KMS-11 (cell line): ENCODE data around the gene GSTO2.

Source experiments
- H2AFZ ChIP-seq: fragments of 200-600 bp; sonication (generic); 2 replicates; pipeline ENCODE4 v1.6.1; 2016; ENCODE audit warnings: antibody characterized with exemption, mixed run types, low read depth
- H3K27ac ChIP-seq: fragments of 200-600 bp; sonication (generic); 2 replicates; pipeline ENCODE4 v1.6.1; 2016; ENCODE audit warnings: mild to moderate bottlenecking, mixed run types
- H3K27me3 ChIP-seq: fragments of 200-600 bp; sonication (generic); 2 replicates; pipeline ENCODE4 v1.6.1; 2017; ENCODE audit warnings: mild to moderate bottlenecking, low read depth, mixed run types, moderate library complexity; ENCODE audit not compliant: insufficient read depth
- H3K36me3 ChIP-seq: fragments of 200-600 bp; sonication (generic); 2 replicates; pipeline ENCODE4 v1.6.1; 2017; ENCODE audit warnings: mild to moderate bottlenecking, mixed run types; ENCODE audit not compliant: insufficient read depth
- H3K4me1 ChIP-seq: fragments of 200-600 bp; sonication (generic); 2 replicates; pipeline ENCODE4 v1.6.1; 2016; ENCODE audit warnings: mild to moderate bottlenecking, low read depth, mixed run types; ENCODE audit not compliant: poor library complexity, severe bottlenecking
- H3K4me2 ChIP-seq: fragments of 200-600 bp; sonication (generic); 2 replicates; pipeline ENCODE4 v1.7.0; 2016; ENCODE audit warnings: mild to moderate bottlenecking, mixed run types
- H3K4me3 ChIP-seq: fragments of 200-600 bp; sonication (generic); IDR thresholded peaks from 2 replicates; pipeline ENCODE4 v1.6.1; 2017; ENCODE audit warnings: low read depth, low read length, mixed read lengths; ENCODE audit not compliant: insufficient read depth
- H3K79me2 ChIP-seq: fragments of 200-600 bp; sonication (generic); 2 replicates; pipeline ENCODE4 v1.6.1; 2016; ENCODE audit warnings: low read depth, mixed run types; ENCODE audit not compliant: insufficient read depth
- H3K9ac ChIP-seq: fragments of 200-600 bp; sonication (generic); 2 replicates; pipeline ENCODE4 v1.6.1; 2016; ENCODE audit warnings: mild to moderate bottlenecking, mixed run types
- H4K20me1 ChIP-seq: fragments of 200-600 bp; sonication (generic); 2 replicates; pipeline ENCODE4 v1.6.1; 2016; ENCODE audit warnings: mild to moderate bottlenecking, mixed run types; ENCODE audit not compliant: insufficient read depth
- TF ChIP-seq, protein P1 (sequence below): fragments of 200-600 bp; sonication (generic); conservative IDR thresholded peaks from 2 replicates; pipeline ENCODE4 v1.6.1; 2017; ENCODE audit warnings: low read depth, mild to moderate bottlenecking, antibody characterized with exemption, low read length, moderate library complexity, mixed read lengths

GSTO2 gene

GRCh38 chr10:104344219-104344618 is 75.2 kb downstream of the GSTO2 start:
- H2AFZ ChIP-seq = no peak overlapping the region
- no peak overlapping the region for H3K9ac ChIP-seq
- H3K27me3 ChIP-seq = no peaks in the 10 kb centered on the region; the same call in 1 of the 2 replicates
- TF ChIP-seq, protein P1, sequence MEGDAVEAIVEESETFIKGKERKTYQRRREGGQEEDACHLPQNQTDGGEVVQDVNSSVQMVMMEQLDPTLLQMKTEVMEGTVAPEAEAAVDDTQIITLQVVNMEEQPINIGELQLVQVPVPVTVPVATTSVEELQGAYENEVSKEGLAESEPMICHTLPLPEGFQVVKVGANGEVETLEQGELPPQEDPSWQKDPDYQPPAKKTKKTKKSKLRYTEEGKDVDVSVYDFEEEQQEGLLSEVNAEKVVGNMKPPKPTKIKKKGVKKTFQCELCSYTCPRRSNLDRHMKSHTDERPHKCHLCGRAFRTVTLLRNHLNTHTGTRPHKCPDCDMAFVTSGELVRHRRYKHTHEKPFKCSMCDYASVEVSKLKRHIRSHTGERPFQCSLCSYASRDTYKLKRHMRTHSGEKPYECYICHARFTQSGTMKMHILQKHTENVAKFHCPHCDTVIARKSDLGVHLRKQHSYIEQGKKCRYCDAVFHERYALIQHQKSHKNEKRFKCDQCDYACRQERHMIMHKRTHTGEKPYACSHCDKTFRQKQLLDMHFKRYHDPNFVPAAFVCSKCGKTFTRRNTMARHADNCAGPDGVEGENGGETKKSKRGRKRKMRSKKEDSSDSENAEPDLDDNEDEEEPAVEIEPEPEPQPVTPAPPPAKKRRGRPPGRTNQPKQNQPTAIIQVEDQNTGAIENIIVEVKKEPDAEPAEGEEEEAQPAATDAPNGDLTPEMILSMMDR = no peak
- no peaks in the 10 kb centered on the region for H4K20me1 ChIP-seq
- H3K27ac ChIP-seq = no peak overlapping the region
- peaks cover 18% of the 10 kb centered on the region for H3K4me1 ChIP-seq
- H3K4me2 ChIP-seq = no peak overlapping the region
- no peaks in the 10 kb centered on the region for H3K79me2 ChIP-seq
- H3K4me3 ChIP-seq = no peak overlapping the region
- no peaks in the 10 kb centered on the region for H3K36me3 ChIP-seq

DNA sequence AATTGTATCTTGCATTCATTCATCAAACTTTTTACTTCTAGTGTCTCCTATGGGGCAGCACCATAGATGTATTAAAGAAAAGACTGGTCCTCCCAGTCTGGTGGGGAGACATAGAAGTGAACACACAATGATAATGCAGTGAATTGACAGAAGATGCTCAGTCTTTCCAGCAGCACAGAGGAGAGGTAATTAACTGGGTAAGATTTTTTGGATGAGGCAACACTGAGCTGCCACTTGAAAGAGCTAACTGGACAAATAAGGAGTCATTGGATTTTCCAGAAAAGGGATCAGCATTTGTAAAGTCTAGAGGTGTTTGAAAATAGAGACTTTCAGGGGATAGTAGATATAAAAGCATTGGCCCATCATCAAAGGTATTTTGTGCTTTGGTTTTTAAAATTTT is 76.5 kb downstream of the GSTO2 start:
- H2AFZ ChIP-seq = no peak overlapping the region
- H3K27ac ChIP-seq = no peak overlapping the region
- H3K4me3 ChIP-seq = no peak overlapping the region
- peaks cover 15% of the 10 kb centered on the region for H3K4me1 ChIP-seq
- no peaks in the 10 kb centered on the region for H3K36me3 ChIP-seq
- no peak overlapping the region for H3K4me2 ChIP-seq
- no peaks in the 10 kb centered on the region; the same call in 1 of the 2 replicates for H3K27me3 ChIP-seq
- TF ChIP-seq, protein P1 = no peak
- H4K20me1 ChIP-seq = no peaks in the 10 kb centered on the region
- H3K79me2 ChIP-seq = no peaks in the 10 kb centered on the region
- no peak overlapping the region for H3K9ac ChIP-seq

- Histone ChIP-seq H3K27me3 (no peaks in the 10 kb centered on the region; the same call in 1 of the 2 replicates), H3K4me2 (no peak overlapping the region), H3K79me2 (no peaks in the 10 kb centered on the region), H2AFZ (no peak overlapping the region), H3K4me3 (no peak overlapping the region), H3K9ac (no peak overlapping the region), H3K27ac (no peak overlapping the region), H4K20me1 (no peaks in the 10 kb centered on the region), H3K36me3 (no peaks in the 10 kb centered on the region), H3K4me1 (peaks cover 14% of the 10 kb centered on the region)
- TF ChIP-seq, protein P1 = no peak
Measured at GRCh38 chr10:104345941-104346340, 77.0 kb downstream of the GSTO2 start.

DNA sequence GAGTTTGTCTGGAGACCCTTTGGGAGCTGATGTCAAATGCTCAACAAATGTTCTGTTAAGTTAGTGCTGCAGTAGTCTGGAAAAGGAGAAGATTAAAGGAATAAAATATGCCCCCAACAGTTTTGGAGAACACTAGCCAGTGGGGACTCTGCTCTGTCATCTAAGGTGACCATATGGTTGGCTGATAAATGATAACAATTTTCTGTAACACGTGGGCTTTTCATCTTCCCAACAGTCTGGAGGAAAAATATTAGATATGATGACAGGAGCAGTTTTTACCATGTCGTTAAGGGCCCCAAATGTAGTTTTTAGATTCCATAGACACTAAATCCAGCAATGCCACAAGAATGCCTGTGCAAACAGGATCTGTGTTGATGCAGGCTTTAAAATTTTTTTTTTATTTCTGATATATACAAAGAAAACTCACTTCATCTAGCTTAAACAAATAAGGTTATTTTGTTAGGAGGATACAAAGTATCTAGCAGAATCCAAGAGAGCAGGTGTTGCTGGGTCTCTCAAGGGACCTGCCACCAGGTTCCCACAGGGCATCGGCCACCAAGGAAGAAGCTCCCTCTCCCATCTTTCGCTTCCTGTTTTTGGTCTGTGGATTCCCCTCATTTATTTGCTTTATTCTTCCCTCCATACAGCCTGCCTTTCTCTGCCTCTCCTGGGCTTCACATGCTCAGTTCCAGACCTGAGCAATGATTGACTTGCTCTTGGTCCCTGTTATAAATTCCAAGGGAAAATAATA is 78.5 kb downstream of the GSTO2 start:
- H3K79me2 ChIP-seq = no peaks in the 10 kb centered on the region
- no peaks in the 10 kb centered on the region for H4K20me1 ChIP-seq
- no peak overlapping the region for H3K4me3 ChIP-seq
- H3K27ac ChIP-seq = no peak overlapping the region
- no peaks in the 10 kb centered on the region; the same call in 1 of the 2 replicates for H3K27me3 ChIP-seq
- H2AFZ ChIP-seq = no peak overlapping the region
- TF ChIP-seq, protein P1 = no peak
- H3K36me3 ChIP-seq = no peaks in the 10 kb centered on the region
- peaks cover 23% of the 10 kb centered on the region for H3K4me1 ChIP-seq
- no peak overlapping the region for H3K9ac ChIP-seq
- H3K4me2 ChIP-seq = no peak overlapping the region
